ENCODE data around the gene DNAAF2. TPM values are rescaled to one million over a fixed set of nuclear protein-coding genes. Genes with fewer than 3 reads are reported as not detected.
"Not testable (repeated sequence)": the region's sequence is repeated elsewhere in the genome, so short reads cannot be mapped to it uniquely, and the experiment has no call there.

DNAAF2 gene
- total and polyA plus RNA-seq, 2 donors (not counting 1 experiment from before 2014, with no cell fraction given) = 8.5 to 26.9 TPM

DNA sequence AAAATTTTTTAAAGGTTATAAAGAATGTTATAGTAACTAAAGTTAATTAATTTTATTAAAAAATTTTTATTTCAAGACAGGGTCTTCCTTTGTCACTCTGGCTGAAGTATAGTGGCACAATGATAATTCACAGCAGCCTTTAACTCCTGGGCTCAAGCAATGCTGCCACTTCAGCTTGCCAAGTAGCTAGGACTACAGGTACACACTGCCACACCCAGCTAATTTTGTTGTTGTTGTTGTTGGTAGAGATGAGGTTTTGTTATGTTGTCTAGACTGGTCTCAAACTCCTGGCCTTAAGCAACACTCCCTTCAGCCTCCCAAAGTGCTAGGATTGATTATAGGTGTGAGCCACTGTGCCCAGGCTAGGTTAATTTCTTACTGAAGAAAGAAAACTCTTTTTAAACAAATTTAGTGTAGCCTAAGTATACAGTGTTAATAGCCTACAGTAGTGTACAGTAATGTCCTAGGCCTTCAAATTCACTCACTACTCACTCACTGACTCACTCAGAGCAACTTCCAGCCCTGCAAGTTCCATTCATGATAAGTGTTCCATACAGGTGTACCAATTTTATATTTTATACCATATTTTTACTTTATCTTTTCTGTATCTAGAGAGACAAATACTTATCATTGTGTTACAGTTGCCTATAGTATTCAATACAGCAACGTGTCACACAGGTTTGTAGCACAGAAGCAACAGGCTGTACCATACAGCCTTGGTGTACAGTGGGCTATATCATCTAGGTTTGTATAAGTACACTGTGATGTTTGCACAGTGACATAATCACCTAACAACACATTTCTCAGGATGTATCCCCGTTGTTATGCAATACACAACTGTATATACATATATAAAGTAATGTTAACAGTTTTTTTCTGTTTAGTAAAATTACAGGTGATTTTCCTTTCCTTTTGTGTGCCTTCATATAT lies 24.7 kb upstream of the DNAAF2 start:
- TF ChIP-seq EZH2 (IDR thresholded peaks at IDR 0.05; ENCODE audit: borderline replicate concordance, insufficient read depth, low read depth, low read length, poor library complexity, severe bottlenecking) (no peak), CTCF (IDR thresholded peaks at IDR 0.05) (no peak)
- no peaks in the 10 kb centered on the region for H4K20me1 ChIP-seq (ENCODE audit: control insufficient read depth, insufficient read depth, low read length, poor library complexity, severe bottlenecking)
- H3K4me1 ChIP-seq (ENCODE audit: control insufficient read depth in 2 of 2, insufficient read depth in 2 of 2, low read length in 2 of 2) = no peaks in the 10 kb centered on the region
- no peaks in the 10 kb centered on the region for H3K27me3 ChIP-seq (replicated peaks in 1 of 4; ENCODE audit: control extremely low read depth in 1 of 4, control insufficient read depth in 3 of 4, insufficient read depth in 4 of 4, low read length in 3 of 4)
- H3K4me3 ChIP-seq (ENCODE audit: control extremely low read depth in 1 of 5, extremely low read depth in 1 of 5, insufficient read depth in 1 of 5, low read depth in 2 of 5, low read length in 4 of 5) = no peak overlapping the region
- no peaks in the 10 kb centered on the region for H3K79me2 ChIP-seq (ENCODE audit: control insufficient read depth, insufficient read depth, low read length)
- H3K4me2 ChIP-seq (replicated peaks; ENCODE audit: low read depth, low read length, poor library complexity, severe bottlenecking) = no peak overlapping the region
- intact Hi-C loops (cut with micrococcal nuclease) = no loop called here
- Mint-ChIP-seq H3K4me3 (no peak overlapping the region), H3K4me1 (no peaks in the 10 kb centered on the region), H3K27me3 (no peaks in the 10 kb centered on the region), H3K9me3 (ENCODE audit: insufficient read depth) (no peaks in the 10 kb centered on the region), H3K27ac (no peak overlapping the region)
- no peak overlapping the region for H2AFZ ChIP-seq (ENCODE audit: insufficient read depth, low read depth, low read length, poor library complexity, severe bottlenecking)
- ChIA-PET CTCF (interaction anchor here (0.6 kb wide), 1 partner anchor 8 kb away, joined by 3 read pairs; no protein-coding TSS in a partner anchor), POLR2A (no interaction called here)
- H3K27ac ChIP-seq (ENCODE audit: low read length in 2 of 2) = no peak overlapping the region
- no peaks in the 10 kb centered on the region for H3K9me3 ChIP-seq (ENCODE audit: control extremely low read depth in 1 of 3, control insufficient read depth in 2 of 3, insufficient read depth in 1 of 3, low read length in 2 of 3)
- no peaks in the 10 kb centered on the region for H3K36me3 ChIP-seq (replicated peaks in 1 of 2; ENCODE audit: control extremely low read depth in 1 of 2, control insufficient read depth in 1 of 2, extremely low read depth in 1 of 2, insufficient read depth in 2 of 2, low read length in 1 of 2)
- DNase-seq = no peak
- H3K9ac ChIP-seq (ENCODE audit: low read length) = no peak overlapping the region
- ATAC-seq (ENCODE audit: low read depth) = no peak
- no CpG with 5 or more reads among the region's 2 CpGs for WGBS (ENCODE audit: insufficient coverage)

DNA sequence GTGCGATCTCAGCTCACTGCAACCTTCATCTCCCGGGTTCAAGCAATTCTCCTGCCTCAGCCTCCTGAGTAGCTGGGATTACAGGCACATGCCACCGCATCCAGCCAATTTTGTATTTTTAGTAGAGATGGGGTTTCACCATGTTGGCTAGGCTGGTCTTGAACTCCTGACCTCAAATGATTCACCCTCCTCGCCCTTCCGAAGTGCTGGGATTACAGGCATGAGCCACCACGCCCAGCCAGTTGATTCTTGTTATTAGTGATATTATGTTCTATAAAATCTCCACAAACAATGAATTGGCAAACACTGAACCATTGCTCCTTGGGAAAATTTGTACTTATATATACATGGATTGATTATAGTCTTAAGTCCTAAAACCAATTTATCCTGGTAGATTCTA lies 22.5 kb upstream of the DNAAF2 start:
- H3K4me1 Mint-ChIP-seq; H3K36me3 ChIP-seq (replicated peaks in 1 of 2; ENCODE audit: control extremely low read depth in 1 of 2, control insufficient read depth in 1 of 2, extremely low read depth in 1 of 2, insufficient read depth in 2 of 2, low read length in 1 of 2); H4K20me1 ChIP-seq (ENCODE audit: control insufficient read depth, insufficient read depth, low read length, poor library complexity, severe bottlenecking); H3K27ac Mint-ChIP-seq; H3K27me3 Mint-ChIP-seq; H3K4me3 ChIP-seq (ENCODE audit: control extremely low read depth in 1 of 5, extremely low read depth in 1 of 5, insufficient read depth in 1 of 5, low read depth in 2 of 5, low read length in 4 of 5); ATAC-seq (ENCODE audit: low read depth); H3K9me3 ChIP-seq (ENCODE audit: control extremely low read depth in 1 of 3, control insufficient read depth in 2 of 3, insufficient read depth in 1 of 3, low read length in 2 of 3); H2AFZ ChIP-seq (ENCODE audit: insufficient read depth, low read depth, low read length, poor library complexity, severe bottlenecking); POLR2A ChIA-PET; H3K4me3 Mint-ChIP-seq; H3K9ac ChIP-seq (ENCODE audit: low read length); H3K27me3 ChIP-seq (replicated peaks in 1 of 4; ENCODE audit: control extremely low read depth in 1 of 4, control insufficient read depth in 3 of 4, insufficient read depth in 4 of 4, low read length in 3 of 4); H3K4me1 ChIP-seq (ENCODE audit: control insufficient read depth in 2 of 2, insufficient read depth in 2 of 2, low read length in 2 of 2); DNase-seq; H3K9me3 Mint-ChIP-seq (ENCODE audit: insufficient read depth); H3K79me2 ChIP-seq (ENCODE audit: control insufficient read depth, insufficient read depth, low read length); intact Hi-C loops (cut with micrococcal nuclease); H3K27ac ChIP-seq (ENCODE audit: low read length in 2 of 2); H3K4me2 ChIP-seq (replicated peaks; ENCODE audit: low read depth, low read length, poor library complexity, severe bottlenecking): not testable (repeated sequence)
- CTCF ChIA-PET = interaction anchor here (0.7 kb wide), 1 partner anchor 603 kb away, joined by 3 read pairs; no protein-coding TSS in a partner anchor
- 100% methylated on average over 2 of the region's 6 CpGs for WGBS (ENCODE audit: insufficient coverage)

All from B cell (primary cell).